Gastroesophageal sphincter (tissue), 4 donors: ENCODE data around the gene CHST8. TPM values are rescaled to one million over a fixed set of nuclear protein-coding genes. Genes with fewer than 3 reads are reported as not detected.
"Not testable (repeated sequence)": the region's sequence is repeated elsewhere in the genome, so short reads cannot be mapped to it uniquely, and the experiment has no call there.

Experiments
- ATAC-seq: fragments of 150-250 bp; one replicate; pipeline ENCODE4 v1.9.1; 2016; ENCODE audit warnings: mild to moderate bottlenecking, moderate library complexity
- H3K27ac ChIP-seq, 4 donors: fragments of 200-600 bp; sonication (generic) in 3 of 4; 1 replicate in 3 of 4; 2 replicates in 1 of 4; pipeline ENCODE4 v1.5.1; 2016 to 2019
- H3K27me3 ChIP-seq: fragments of 200-600 bp; sonication (generic); one replicate; pipeline ENCODE4 v1.5.1; 2019
- H3K36me3 ChIP-seq, 2 donors: fragments of 200-600 bp; sonication (generic); one replicate each; pipeline ENCODE4 v1.5.1; 2019; ENCODE audit warnings: control low read depth in 1 of 2
- H3K4me1 ChIP-seq, 3 donors: fragments of 200-600 bp; sonication (generic); 1 replicate in 2 of 3; 2 replicates in 1 of 3; pipeline ENCODE4 v1.5.1; 2016 to 2019; ENCODE audit warnings: control low read depth in 2 of 3
- H3K4me3 ChIP-seq, 2 donors: fragments of 200-600 bp; sonication (generic); one replicate each; pipeline ENCODE4 v1.5.1; 2019; ENCODE audit warnings: mild to moderate bottlenecking in 1 of 2, moderate library complexity in 1 of 2
- H3K9me3 ChIP-seq, 3 donors: fragments of 200-600 bp; sonication (generic); one replicate each; pipeline ENCODE4 v1.5.1; 2017 to 2019; ENCODE audit warnings: control low read depth in 2 of 3
- CTCF ChIP-seq, 4 experiments: fragments of 200-600 bp in 2 of 4; fragments of 450-650 bp in 2 of 4; sonication (generic) in 1 of 4; IDR thresholded peaks; one replicate each; pipeline ENCODE4 v1.5.1; 2017 to 2019; ENCODE audit warnings: antibody characterized with exemption in 4 of 4, mild to moderate bottlenecking in 2 of 4, moderate library complexity in 2 of 4
- EP300 ChIP-seq: sonication (generic); formaldehyde crosslinking; IDR thresholded peaks from one replicate; pipeline ENCODE4 v1.6.1; 2017; ENCODE audit warnings: antibody characterized with exemption, mild to moderate bottlenecking
- POLR2A ChIP-seq, 2 donors: fragments of 450-650 bp; IDR thresholded peaks; one replicate each; pipeline ENCODE4 v1.6.1; 2017; ENCODE audit warnings: antibody characterized with exemption in 2 of 2, mild to moderate bottlenecking in 2 of 2, moderate library complexity in 1 of 2
- POLR2AphosphoS5 ChIP-seq: sonication (generic); formaldehyde crosslinking; IDR thresholded peaks from one replicate; pipeline ENCODE4 v1.6.1; 2017; ENCODE audit warnings: antibody characterized with exemption
- WGBS, 2 donors: methylation state at CpG; one replicate each; pipeline ENCODE4 v1.1.5; 2018; ENCODE audit warnings: low coverage in 1 of 2; 5-methylcytosine and 5-hydroxymethylcytosine counted together
- total RNA-seq, 4 donors: library from RNA; depleted of rRNA; stranded (reverse); fragments of >200 nt; gene quantifications; one replicate each; pipeline ENCODE4 v1.1.0, GENCODE V29; 2016

The CHST8 gene
- total RNA-seq, 4 donors from 2014 or later = 0.16 to 0.66 (median 0.54) TPM; not detected in 1

DNA sequence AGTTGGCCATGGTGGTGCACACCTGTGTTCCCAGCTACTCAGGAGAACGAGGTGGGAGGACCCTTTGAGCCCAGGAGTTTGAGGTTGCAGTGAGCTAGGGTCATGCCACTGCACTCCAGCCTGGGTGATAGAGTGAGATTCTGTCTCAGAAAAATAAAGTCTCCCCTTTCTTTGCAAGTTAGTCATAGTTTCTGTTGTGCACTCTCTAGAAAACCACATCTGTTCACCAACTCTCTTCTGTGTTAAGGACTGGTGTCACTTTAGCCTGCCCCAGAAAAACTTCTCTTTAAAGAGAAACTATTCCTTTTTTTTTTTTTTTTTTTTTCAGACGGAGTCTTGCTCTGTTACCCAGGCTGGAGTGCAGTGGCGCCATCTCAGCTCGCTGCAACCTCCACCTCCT lies 4.9 kb upstream of the CHST8 start:
- H3K27ac ChIP-seq = no peak overlapping the region
- no peak overlapping the region for H3K4me3 ChIP-seq
- TF ChIP-seq POLR2A (IDR thresholded peaks at IDR 0.05) = no peak
- no peak for TF ChIP-seq POLR2AphosphoS5
- TF ChIP-seq CTCF (IDR thresholded peaks at IDR 0.05) = no peak
- no peak for TF ChIP-seq EP300
- WGBS, 2 donors = 45 to 80% methylated on average over 1 to 2 of the region's 4 CpGs
- H3K4me1 ChIP-seq = peaks cover 0 to 7% (median 0%) of the 10 kb centered on the region in 3 donors
- H3K27me3 ChIP-seq = peaks cover 90% of the 10 kb centered on the region
- no peaks in the 10 kb centered on the region for H3K36me3 ChIP-seq
- no peaks in the 10 kb centered on the region for H3K9me3 ChIP-seq
- no peak for ATAC-seq

DNA sequence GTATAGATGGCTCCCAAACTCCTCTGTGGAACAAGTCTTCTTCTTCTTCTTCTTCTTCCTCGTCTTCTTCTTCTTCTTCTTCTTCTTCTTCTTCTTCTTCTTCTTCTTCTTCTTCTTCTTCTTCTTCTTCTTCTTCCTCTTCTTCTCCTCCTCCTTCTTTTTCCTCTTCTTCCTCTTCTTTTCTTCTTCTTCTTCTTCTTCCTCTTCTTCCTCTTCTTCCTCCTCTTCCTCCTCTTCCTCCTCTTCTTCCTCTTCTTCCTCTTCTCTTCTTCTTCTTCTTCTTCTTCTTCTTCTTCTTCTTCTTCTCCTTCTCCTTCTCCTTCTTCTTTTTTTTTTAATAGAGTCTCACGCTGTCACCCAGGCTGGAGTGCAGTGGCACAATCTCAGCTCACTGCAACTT lies 3.4 kb upstream of the CHST8 start:
- not testable (repeated sequence) for H3K27ac ChIP-seq, H3K4me3 ChIP-seq, H3K36me3 ChIP-seq, H3K9me3 ChIP-seq, ATAC-seq
- whole genome bisulfite sequencing, 2 donors = 86% methylated on average over 1 of the region's 2 CpGs; no CpG with 5 or more reads in 1 of the 2 donors
- Histone ChIP-seq H3K4me1 (peaks cover 0 to 22% (median 10%) of the 10 kb centered on the region in 3 donors), H3K27me3 (peaks cover 93% of the 10 kb centered on the region)

- ATAC-seq = no peak
- Histone ChIP-seq H3K36me3 (no peaks in the 10 kb centered on the region), H3K9me3 (no peaks in the 10 kb centered on the region), H3K27ac (no peak overlapping the region), H3K27me3 (peaks cover 93% of the 10 kb centered on the region), H3K4me1 (peaks cover 0 to 24% (median 10%) of the 10 kb centered on the region in 3 donors), H3K4me3 (no peak overlapping the region)
- WGBS, 2 donors = 40 to 60% methylated on average over 1 to 4 of the region's 5 CpGs
- TF ChIP-seq CTCF (IDR thresholded peaks at IDR 0.05) (no peak), EP300 (no peak), POLR2AphosphoS5 (no peak), POLR2A (IDR thresholded peaks at IDR 0.05) (no peak)
Observed at GRCh38 chr19:33618884-33619283, 2.9 kb upstream of the CHST8 start.

- Histone ChIP-seq H3K27ac (no peak overlapping the region), H3K4me3 (no peak overlapping the region), H3K27me3 (peaks cover 95% of the 10 kb centered on the region), H3K9me3 (no peaks in the 10 kb centered on the region), H3K36me3 (no peaks in the 10 kb centered on the region), H3K4me1 (peaks cover 0 to 24% (median 10%) of the 10 kb centered on the region in 3 donors)
- no peak for ATAC-seq
- no peak for TF ChIP-seq POLR2AphosphoS5
- no peak for TF ChIP-seq CTCF (IDR thresholded peaks at IDR 0.05)
- TF ChIP-seq EP300 = no peak
- TF ChIP-seq POLR2A (IDR thresholded peaks at IDR 0.05) = no peak
- 98% methylated on average over 4 of the region's 4 CpGs; no CpG with 5 or more reads in 1 of the 2 donors for WGBS, 2 donors
Observed at GRCh38 chr19:33620611-33621010, 1.1 kb upstream of the CHST8 start.

DNA sequence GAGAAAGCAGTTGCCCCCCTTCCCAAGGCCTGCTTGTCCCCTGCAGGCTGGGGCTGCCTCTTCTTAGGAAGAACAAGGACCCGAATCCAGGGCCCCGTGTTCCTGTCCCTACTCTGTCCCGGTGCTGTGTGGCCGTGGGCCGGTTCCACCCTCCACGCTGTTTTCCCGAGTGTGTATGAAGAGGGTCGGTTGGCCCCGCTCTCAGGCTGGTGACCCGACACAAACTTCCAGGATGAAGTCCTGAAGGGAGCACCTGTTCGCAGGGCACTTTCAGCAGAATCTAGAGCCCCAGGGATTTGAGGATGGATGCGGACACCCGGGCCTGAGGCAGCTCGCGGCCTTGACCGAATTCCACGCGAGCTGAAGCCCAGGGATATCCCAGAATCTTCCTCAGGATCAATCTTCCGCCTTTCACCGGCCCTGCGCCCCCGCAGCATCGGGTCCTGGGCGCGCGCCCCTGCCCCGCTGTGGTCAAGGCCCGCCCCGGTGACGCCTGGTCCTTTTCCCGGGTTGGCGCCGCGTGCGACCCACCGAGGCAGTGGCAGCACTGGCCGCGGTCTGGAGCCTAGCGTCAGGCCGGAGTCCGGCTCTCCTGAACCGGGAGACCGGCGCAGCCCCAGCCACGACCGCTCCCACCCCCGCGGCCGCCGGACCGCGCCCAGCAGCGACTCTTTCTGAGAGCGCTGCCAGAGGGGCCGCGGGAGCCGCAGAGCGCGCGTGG lies 528 bp upstream of the CHST8 start:
- peak overlapping the region in 1 of 2 donors; percentile 55 for H3K4me3 ChIP-seq
- WGBS, 2 donors = 0% methylated on average over 2 of the region's 60 CpGs; no CpG with 5 or more reads in 1 of the 2 donors
- TF ChIP-seq CTCF (IDR thresholded peaks at IDR 0.05) (no peak), EP300 (no peak), POLR2AphosphoS5 (no peak), POLR2A (IDR thresholded peaks at IDR 0.05) (no peak)
- no peak overlapping the region for H3K27ac ChIP-seq
- peaks cover 96% of the 10 kb centered on the region for H3K27me3 ChIP-seq
- H3K9me3 ChIP-seq = no peaks in the 10 kb centered on the region
- peaks cover 0 to 24% (median 10%) of the 10 kb centered on the region in 3 donors for H3K4me1 ChIP-seq
- ATAC-seq = no peak
- H3K36me3 ChIP-seq = no peaks in the 10 kb centered on the region
